ENCODE measurements around the gene NINL. TPM values are rescaled to one million over a fixed set of nuclear protein-coding genes. Genes with fewer than 3 reads are reported as not detected.

The NINL gene
- total and polyA plus RNA-seq, 2 of the 8 experiments (the other 6 are each of a cell fraction or from before 2014, with no cell fraction given), result 15.3 to 30.0 TPM

DNA sequence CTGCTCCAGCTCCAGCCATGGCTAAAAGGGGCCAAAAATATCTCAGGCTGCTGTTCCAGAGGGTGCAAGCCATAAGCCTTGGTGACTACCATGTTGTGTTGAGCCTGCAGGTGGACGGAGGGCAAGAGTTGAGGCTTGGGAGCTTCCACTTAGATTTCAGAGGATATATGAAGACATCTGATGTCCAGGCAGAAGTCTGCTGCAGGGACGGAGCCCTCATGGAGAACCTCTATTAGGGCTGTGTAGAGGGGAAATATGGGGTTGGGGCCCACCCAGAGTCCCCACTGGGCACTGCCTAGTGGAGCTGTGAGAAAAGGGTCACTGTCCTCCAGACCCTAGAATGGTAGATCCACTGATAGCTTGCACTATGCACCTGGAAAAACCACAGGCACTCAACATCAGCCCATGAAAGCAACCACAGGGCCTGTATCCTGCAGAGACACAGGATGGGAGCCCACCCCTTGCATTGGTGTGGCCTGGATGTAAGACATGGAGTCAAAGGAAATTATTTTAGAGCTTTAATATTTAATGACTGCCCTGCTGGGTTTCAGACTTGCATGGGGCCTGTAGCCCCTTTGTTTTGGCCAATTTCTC lies 70.5 kb downstream of the NINL start:
- Histone ChIP-seq H3K9ac (replicated peaks in 1 of 4; ENCODE audit: extremely low read depth in 1 of 4, low read depth in 3 of 4, low read length in 3 of 4) (no peak overlapping the region), H2BK20ac (ENCODE audit: low read length) (no peak overlapping the region), H2BK15ac (ENCODE audit: low read length) (no peak overlapping the region), H3K14ac (ENCODE audit: insufficient read length) (no peak overlapping the region), H2AFZ (ENCODE audit: low read length) (no peak overlapping the region), H3K27me3 (replicated peaks in 1 of 4; ENCODE audit: control insufficient read depth in 3 of 4, extremely low read depth in 1 of 4, insufficient read depth in 3 of 4, low read length in 3 of 4) (no peaks in the 10 kb centered on the region), H3K56ac (replicated peaks; ENCODE audit: insufficient read length, low read depth, low read length) (no peak overlapping the region), H3K27ac (ENCODE audit: low read depth, low read length) (no peak overlapping the region), H2BK12ac (ENCODE audit: low read depth, low read length) (no peak overlapping the region), H4K20me1 (replicated peaks in 1 of 2; ENCODE audit: control insufficient read depth in 1 of 2, insufficient read depth in 2 of 2, low read length in 2 of 2) (peaks cover 3 to 6% of the 10 kb centered on the region in 2 experiments), H2BK5ac (ENCODE audit: low read depth, low read length) (no peak overlapping the region), H3K4me3 (ENCODE audit: extremely low read depth in 1 of 4, insufficient read depth in 2 of 4, low read depth in 3 of 4, low read length in 4 of 4) (no peak overlapping the region), H3K4me2 (ENCODE audit: insufficient read depth in 1 of 2, low read depth in 2 of 2, low read length in 2 of 2) (no peak overlapping the region), H3K4me1 (replicated peaks in 1 of 4; ENCODE audit: control insufficient read depth in 3 of 4, insufficient read depth in 4 of 4, low read length in 3 of 4) (no peaks in the 10 kb centered on the region), H3K23me2 (ENCODE audit: low read depth, low read length) (no peaks in the 10 kb centered on the region), H3K9me3 (ENCODE audit: insufficient read depth in 2 of 2, low read depth in 1 of 2, low read length in 1 of 2) (peaks cover 17 to 25% of the 10 kb centered on the region in 2 experiments), H2BK120ac (replicated peaks; ENCODE audit: low read depth, low read length) (no peak overlapping the region), H3K79me2 (ENCODE audit: control insufficient read depth in 1 of 2, insufficient read depth in 2 of 2, low read length in 2 of 2) (no peaks in the 10 kb centered on the region; a peak in 1 of 4 replicates), H2AK5ac (ENCODE audit: low read depth, low read length) (no peak overlapping the region), H4K5ac (ENCODE audit: insufficient read length, low read depth, low read length) (no peak overlapping the region), H3K79me1 (ENCODE audit: low read depth, low read length) (no peaks in the 10 kb centered on the region), H3K36me3 (ENCODE audit: control insufficient read depth in 2 of 4, insufficient read depth in 4 of 4, low read length in 3 of 4) (peaks cover 0 to 54% (median 34%) of the 10 kb centered on the region in 4 experiments; a peak in 6 of 8 replicates), H4K91ac (replicated peaks; ENCODE audit: insufficient read length, low read length) (no peak overlapping the region), H3K4ac (replicated peaks; ENCODE audit: insufficient read length, low read depth, low read length) (no peak overlapping the region), H4K8ac (ENCODE audit: extremely low read depth, insufficient read depth, low read length) (no peak overlapping the region), H3K23ac (ENCODE audit: insufficient read length) (no peak overlapping the region), H3K18ac (ENCODE audit: extremely low read depth, low read length) (no peak overlapping the region)
- POLR2A ChIA-PET (ENCODE audit: partially characterized antibody), result no interaction called here
- DNase-seq (ENCODE audit: low read depth in 1 of 2, low spot score in 2 of 2) (no peak), FAIRE-seq (no peak)
- whole genome bisulfite sequencing, 2 experiments (ENCODE audit: extremely low coverage in 1 of 2, insufficient coverage in 1 of 2, insufficient read length in 1 of 2, insufficient replicate concordance in 2 of 2, low coverage in 1 of 2, low lambda C conversion rate in 2 of 2, missing lambda C conversion rate in 1 of 2), result 96% methylated on average over 2 of the region's 2 CpGs; no CpG with 5 or more reads in 1 of the 2 experiments
- CTCF ChIA-PET (ENCODE audit: partially characterized antibody), result interaction anchor here (1.6 kb wide), 1 partner anchor 22 kb away, joined by 3 read pairs; no protein-coding TSS in a partner anchor
- TF ChIP-seq ZNF274 (IDR thresholded peaks at IDR 0.05; ENCODE audit: borderline replicate concordance, extremely low read depth, low read length) (no peak), RAD21 (IDR thresholded peaks at IDR 0.05 in 1 of 2, conservative IDR thresholded peaks at IDR 0.05 in 1 of 2; ENCODE audit: low read depth in 2 of 2, low read length in 2 of 2) (no peak), KDM5A (IDR thresholded peaks at IDR 0.05; ENCODE audit: low read length) (no peak), POLR2A (IDR thresholded peaks at IDR 0.05; ENCODE audit: control extremely low read depth in 1 of 2, low read depth in 2 of 2, low read length in 2 of 2) (no peak)
- TF ChIP-seq, protein P1, sequence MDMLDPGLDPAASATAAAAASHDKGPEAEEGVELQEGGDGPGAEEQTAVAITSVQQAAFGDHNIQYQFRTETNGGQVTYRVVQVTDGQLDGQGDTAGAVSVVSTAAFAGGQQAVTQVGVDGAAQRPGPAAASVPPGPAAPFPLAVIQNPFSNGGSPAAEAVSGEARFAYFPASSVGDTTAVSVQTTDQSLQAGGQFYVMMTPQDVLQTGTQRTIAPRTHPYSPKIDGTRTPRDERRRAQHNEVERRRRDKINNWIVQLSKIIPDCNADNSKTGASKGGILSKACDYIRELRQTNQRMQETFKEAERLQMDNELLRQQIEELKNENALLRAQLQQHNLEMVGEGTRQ (IDR thresholded peaks at IDR 0.05; ENCODE audit: low read length), result no peak
- TF ChIP-seq, protein P2, sequence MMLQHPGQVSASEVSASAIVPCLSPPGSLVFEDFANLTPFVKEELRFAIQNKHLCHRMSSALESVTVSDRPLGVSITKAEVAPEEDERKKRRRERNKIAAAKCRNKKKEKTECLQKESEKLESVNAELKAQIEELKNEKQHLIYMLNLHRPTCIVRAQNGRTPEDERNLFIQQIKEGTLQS (IDR thresholded peaks at IDR 0.05; ENCODE audit: insufficient read depth, low read depth, low read length), result no peak
